Peyer's patch (tissue), 4 donors: Measurements from ENCODE around the gene PROM1. TPM values are rescaled to one million over a fixed set of nuclear protein-coding genes. Genes with fewer than 3 reads are reported as not detected.

ENCODE experiments used
- DNase-seq, 3 donors: peaks; one replicate each; pipeline ENCODE4 v3.0.0-alpha.2; 2017 to 2019
- H3K27ac ChIP-seq, 4 donors: fragments of 200-600 bp; sonication (generic); one replicate each; pipeline ENCODE4 v1.5.1; 2016 to 2019
- H3K27me3 ChIP-seq, 2 donors: fragments of 200-600 bp; sonication (generic); one replicate each; pipeline ENCODE4 v1.5.1; 2019
- H3K36me3 ChIP-seq, 3 donors: fragments of 200-600 bp; sonication (generic); one replicate each; pipeline ENCODE4 v1.5.1; 2016 to 2019
- H3K4me1 ChIP-seq, 4 donors: fragments of 200-600 bp; sonication (generic); one replicate each; pipeline ENCODE4 v1.5.1; 2016 to 2019
- H3K4me3 ChIP-seq, 4 donors: fragments of 200-600 bp; sonication (generic); 1 replicate in 3 of 4; 2 replicates in 1 of 4; pipeline ENCODE4 v1.5.1; 2016 to 2019; ENCODE audit warnings: mild to moderate bottlenecking in 1 of 4
- H3K9me3 ChIP-seq, 4 donors: fragments of 200-600 bp; sonication (generic); one replicate each; pipeline ENCODE4 v1.5.1; 2016 to 2019; ENCODE audit warnings: mild to moderate bottlenecking in 1 of 4
- CTCF ChIP-seq, 6 experiments: fragments of 450-650 bp in 4 of 6; fragments of 200-600 bp in 2 of 6; sonication (generic) in 1 of 6; IDR thresholded peaks; one replicate each; pipeline ENCODE4 v1.5.1; 2017 to 2019; ENCODE audit warnings: antibody characterized with exemption in 6 of 6, mild to moderate bottlenecking in 3 of 6, moderate library complexity in 1 of 6
- POLR2A ChIP-seq, 2 donors: fragments of 450-650 bp; IDR thresholded peaks; one replicate each; pipeline ENCODE4 v1.5.1; 2017; ENCODE audit warnings: antibody characterized with exemption in 2 of 2, mild to moderate bottlenecking in 2 of 2, moderate library complexity in 2 of 2
- total RNA-seq, 4 donors: library from RNA; depleted of rRNA; stranded (reverse); fragments of >200 nt; gene quantifications; one replicate each; pipeline ENCODE4 v1.1.0, GENCODE V29; 2016

The PROM1 gene, protein sequence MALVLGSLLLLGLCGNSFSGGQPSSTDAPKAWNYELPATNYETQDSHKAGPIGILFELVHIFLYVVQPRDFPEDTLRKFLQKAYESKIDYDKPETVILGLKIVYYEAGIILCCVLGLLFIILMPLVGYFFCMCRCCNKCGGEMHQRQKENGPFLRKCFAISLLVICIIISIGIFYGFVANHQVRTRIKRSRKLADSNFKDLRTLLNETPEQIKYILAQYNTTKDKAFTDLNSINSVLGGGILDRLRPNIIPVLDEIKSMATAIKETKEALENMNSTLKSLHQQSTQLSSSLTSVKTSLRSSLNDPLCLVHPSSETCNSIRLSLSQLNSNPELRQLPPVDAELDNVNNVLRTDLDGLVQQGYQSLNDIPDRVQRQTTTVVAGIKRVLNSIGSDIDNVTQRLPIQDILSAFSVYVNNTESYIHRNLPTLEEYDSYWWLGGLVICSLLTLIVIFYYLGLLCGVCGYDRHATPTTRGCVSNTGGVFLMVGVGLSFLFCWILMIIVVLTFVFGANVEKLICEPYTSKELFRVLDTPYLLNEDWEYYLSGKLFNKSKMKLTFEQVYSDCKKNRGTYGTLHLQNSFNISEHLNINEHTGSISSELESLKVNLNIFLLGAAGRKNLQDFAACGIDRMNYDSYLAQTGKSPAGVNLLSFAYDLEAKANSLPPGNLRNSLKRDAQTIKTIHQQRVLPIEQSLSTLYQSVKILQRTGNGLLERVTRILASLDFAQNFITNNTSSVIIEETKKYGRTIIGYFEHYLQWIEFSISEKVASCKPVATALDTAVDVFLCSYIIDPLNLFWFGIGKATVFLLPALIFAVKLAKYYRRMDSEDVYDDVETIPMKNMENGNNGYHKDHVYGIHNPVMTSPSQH
- total RNA-seq, result 100 to 1,000 TPM in 1 of 4 donors, 10 to 100 TPM in 3; 33.8 to 128 (median 58.9) TPM

- no peaks in the 10 kb centered on the region for H3K9me3 ChIP-seq
- no peaks in the 10 kb centered on the region for H3K27me3 ChIP-seq
- peak within 1 kb of the TSS; percentile 27 to 76 (median 48) for H3K4me3 ChIP-seq
- no peaks in the 10 kb centered on the region for H3K4me1 ChIP-seq
- H3K36me3 ChIP-seq, result no peaks in the 10 kb centered on the region
- peak within 1 kb of the TSS in 3 of 4 donors; percentile 21 to 73 (median 65) for H3K27ac ChIP-seq
- TF ChIP-seq CTCF (IDR thresholded peaks at IDR 0.05), result no peak
- no peak for TF ChIP-seq POLR2A (IDR thresholded peaks at IDR 0.05)
- DNase-seq, result peak in 2 of 3 donors; percentile 62 to 74
These were observed at the start of gene PROM1 for GRCh38 chr4:16083241-16084191. Gene PROM1, minus strand, starts transcription at chr4:16084023. Its CDS starts 8,117 bp downstream, at chr4:16075906.

DNA sequence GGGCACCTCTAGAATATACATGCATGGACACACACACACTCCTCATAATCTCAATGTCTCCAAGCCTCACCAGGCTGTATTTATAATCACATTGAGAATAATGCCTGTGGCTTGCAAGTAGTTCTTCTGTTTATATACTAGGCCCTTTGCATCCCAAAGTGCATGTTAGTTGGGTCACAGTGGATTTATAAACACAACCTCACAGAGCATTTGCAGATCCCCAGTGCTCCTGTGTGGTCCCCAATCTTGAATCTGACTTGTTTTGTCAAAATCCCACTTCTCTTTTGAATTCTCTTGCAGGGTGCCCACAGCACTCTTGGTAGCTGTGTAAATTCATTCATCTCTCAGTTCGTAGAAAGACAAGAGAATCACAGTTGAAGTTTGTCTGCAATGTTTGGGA is 49.6 kb upstream of the PROM1 start:
- H3K9me3 ChIP-seq, result no peaks in the 10 kb centered on the region
- H3K36me3 ChIP-seq, result no peaks in the 10 kb centered on the region
- no peak overlapping the region for H3K27ac ChIP-seq
- DNase-seq, result no peak
- H3K4me1 ChIP-seq, result no peaks in the 10 kb centered on the region
- TF ChIP-seq POLR2A (IDR thresholded peaks at IDR 0.05) (no peak), CTCF (IDR thresholded peaks at IDR 0.05) (no peak)
- no peaks in the 10 kb centered on the region for H3K27me3 ChIP-seq
- H3K4me3 ChIP-seq, result no peak overlapping the region

- TF ChIP-seq CTCF (IDR thresholded peaks at IDR 0.05) (no peak), POLR2A (IDR thresholded peaks at IDR 0.05) (no peak)
These were observed 47.5 kb upstream of the PROM1 start for GRCh38 chr4:16131293-16131692.

GRCh38 chr4:16129336-16129735 is 45.5 kb upstream of the PROM1 start:
- H3K27ac ChIP-seq, result no peak overlapping the region
- no peaks in the 10 kb centered on the region for H3K9me3 ChIP-seq
- no peaks in the 10 kb centered on the region for H3K36me3 ChIP-seq
- no peak overlapping the region for H3K4me3 ChIP-seq
- H3K4me1 ChIP-seq, result no peaks in the 10 kb centered on the region
- TF ChIP-seq CTCF (IDR thresholded peaks at IDR 0.05), result no peak
- TF ChIP-seq POLR2A (IDR thresholded peaks at IDR 0.05), result no peak
- no peaks in the 10 kb centered on the region for H3K27me3 ChIP-seq
- DNase-seq, result no peak

More at GRCh38 chr4:16131293-16131692, 47.5 kb upstream of the PROM1 start:
- H3K9me3 ChIP-seq, result no peaks in the 10 kb centered on the region
- H3K27ac ChIP-seq, result no peak overlapping the region
- no peak for DNase-seq
- H3K36me3 ChIP-seq, result no peaks in the 10 kb centered on the region
- H3K4me3 ChIP-seq, result no peak overlapping the region
- no peaks in the 10 kb centered on the region for H3K4me1 ChIP-seq
- H3K27me3 ChIP-seq, result no peaks in the 10 kb centered on the region

DNA sequence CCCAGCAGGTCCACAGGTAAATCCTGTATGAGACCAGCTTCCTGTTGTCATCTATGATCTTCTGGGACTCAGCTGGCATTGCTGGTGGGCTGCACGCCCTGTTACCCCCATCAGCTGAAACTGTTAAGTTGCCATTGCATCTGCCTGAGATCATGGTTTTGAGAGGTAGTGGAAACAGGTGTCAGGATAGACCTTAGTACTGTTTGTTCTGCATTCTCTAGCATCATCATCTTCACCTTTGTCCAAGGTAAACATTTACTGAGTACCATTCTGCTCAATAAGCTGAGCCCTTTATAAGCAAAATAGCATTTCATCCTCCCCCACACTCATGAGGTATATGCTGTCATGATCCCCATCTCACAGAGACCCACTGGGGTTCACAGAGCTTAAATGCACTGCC is 42.9 kb upstream of the PROM1 start:
- Histone ChIP-seq H3K4me3 (no peak overlapping the region), H3K4me1 (no peaks in the 10 kb centered on the region), H3K27ac (no peak overlapping the region), H3K27me3 (no peaks in the 10 kb centered on the region), H3K36me3 (no peaks in the 10 kb centered on the region), H3K9me3 (no peaks in the 10 kb centered on the region)
- TF ChIP-seq POLR2A (IDR thresholded peaks at IDR 0.05) (no peak), CTCF (IDR thresholded peaks at IDR 0.05) (no peak)
- DNase-seq, result no peak
